Neural crest cell (in vitro differentiated cells): Measurements from ENCODE around the gene DBN1. TPM values are rescaled to one million over a fixed set of nuclear protein-coding genes. Genes with fewer than 3 reads are reported as not detected.

ENCODE experiments used
- DNase-seq: peaks from one replicate; pipeline ENCODE4 v3.0.0; 2021; ENCODE audit warnings: low read depth, mixed read lengths, low spot score
- H3K27ac Mint-ChIP-seq: one replicate; pipeline ENCODE4 v1.8.0; 2021; ENCODE audit warnings: mild to moderate bottlenecking, mixed read lengths; ENCODE audit not compliant: unreplicated experiment
- H3K27me3 Mint-ChIP-seq: 2 replicates; pipeline ENCODE4 v1.8.0; 2021; ENCODE audit warnings: low read depth, mild to moderate bottlenecking, mixed read lengths
- H3K36me3 Mint-ChIP-seq: 2 replicates; pipeline ENCODE4 v1.8.0; 2021; ENCODE audit warnings: low read depth, mild to moderate bottlenecking, mixed read lengths
- H3K4me1 Mint-ChIP-seq: 2 replicates; pipeline ENCODE4 v1.8.0; 2021; ENCODE audit warnings: mixed read lengths
- H3K4me3 Mint-ChIP-seq: one replicate; pipeline ENCODE4 v1.8.0; 2021; ENCODE audit warnings: mild to moderate bottlenecking, mixed read lengths
- H3K9me3 Mint-ChIP-seq: 2 replicates; pipeline ENCODE4 v1.8.0; 2021; ENCODE audit warnings: mixed read lengths
- total RNA-seq: library from RNA; stranded (reverse); gene quantifications from 2 replicates; pipeline ENCODE4 v1.2.1, GENCODE V29; 2021
- TF ChIP-seq, protein P1 (sequence below): fragments of 200-600 bp; sonication (generic); conservative IDR thresholded peaks from 2 replicates; pipeline ENCODE4 v1.5.0; 2021; ENCODE audit warnings: antibody characterized with exemption, mild to moderate bottlenecking

Gene DBN1
- total RNA-seq, 1 donor from 2014 or later = 410 TPM

- Mint-ChIP-seq H3K27ac (no peak overlapping the region), H3K4me1 (peaks cover 16% of the 10 kb centered on the region), H3K9me3 (no peaks in the 10 kb centered on the region), H3K4me3 (peak overlapping the region; percentile 42), H3K27me3 (peaks cover 14% of the 10 kb centered on the region), H3K36me3 (peaks cover 9% of the 10 kb centered on the region)
- TF ChIP-seq, protein P1, sequence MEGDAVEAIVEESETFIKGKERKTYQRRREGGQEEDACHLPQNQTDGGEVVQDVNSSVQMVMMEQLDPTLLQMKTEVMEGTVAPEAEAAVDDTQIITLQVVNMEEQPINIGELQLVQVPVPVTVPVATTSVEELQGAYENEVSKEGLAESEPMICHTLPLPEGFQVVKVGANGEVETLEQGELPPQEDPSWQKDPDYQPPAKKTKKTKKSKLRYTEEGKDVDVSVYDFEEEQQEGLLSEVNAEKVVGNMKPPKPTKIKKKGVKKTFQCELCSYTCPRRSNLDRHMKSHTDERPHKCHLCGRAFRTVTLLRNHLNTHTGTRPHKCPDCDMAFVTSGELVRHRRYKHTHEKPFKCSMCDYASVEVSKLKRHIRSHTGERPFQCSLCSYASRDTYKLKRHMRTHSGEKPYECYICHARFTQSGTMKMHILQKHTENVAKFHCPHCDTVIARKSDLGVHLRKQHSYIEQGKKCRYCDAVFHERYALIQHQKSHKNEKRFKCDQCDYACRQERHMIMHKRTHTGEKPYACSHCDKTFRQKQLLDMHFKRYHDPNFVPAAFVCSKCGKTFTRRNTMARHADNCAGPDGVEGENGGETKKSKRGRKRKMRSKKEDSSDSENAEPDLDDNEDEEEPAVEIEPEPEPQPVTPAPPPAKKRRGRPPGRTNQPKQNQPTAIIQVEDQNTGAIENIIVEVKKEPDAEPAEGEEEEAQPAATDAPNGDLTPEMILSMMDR = no peak
- no peak for DNase-seq
These were observed 33.0 kb downstream of the DBN1 start for GRCh38 chr5:177440211-177440989.

DNA sequence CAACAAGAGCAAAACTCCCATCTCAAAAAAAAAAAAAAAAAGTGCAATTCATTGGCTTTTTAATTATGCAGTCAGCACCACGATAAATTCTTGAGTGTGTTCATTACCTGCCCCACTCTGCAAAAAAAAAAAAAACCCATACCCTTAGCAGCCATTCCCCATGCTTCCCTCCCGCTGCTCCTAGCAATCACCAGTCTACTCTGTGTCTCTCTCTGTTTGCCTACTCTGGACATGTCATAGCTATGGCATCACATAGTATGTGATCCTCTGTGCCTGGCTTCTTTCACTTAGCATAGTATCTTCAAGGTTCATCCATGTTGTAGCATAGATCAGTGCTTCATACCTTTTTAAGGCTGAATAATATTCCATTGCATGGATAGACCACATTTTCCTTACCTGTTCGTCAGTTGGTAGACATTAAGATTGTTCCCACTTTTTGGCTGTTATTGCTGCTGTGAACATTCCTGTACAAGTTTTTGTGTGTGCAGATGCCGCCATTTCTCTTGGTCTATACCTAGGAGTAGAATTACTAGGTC lies 33.8 kb downstream of the DBN1 start:
- Mint-ChIP-seq H3K36me3 (peaks cover 9% of the 10 kb centered on the region), H3K4me3 (peak overlapping the region; percentile 42), H3K4me1 (peaks cover 7% of the 10 kb centered on the region), H3K9me3 (no peaks in the 10 kb centered on the region), H3K27ac (no peak overlapping the region), H3K27me3 (peaks cover 6% of the 10 kb centered on the region)
- no peak for DNase-seq
- TF ChIP-seq, protein P1 = no peak

DNA sequence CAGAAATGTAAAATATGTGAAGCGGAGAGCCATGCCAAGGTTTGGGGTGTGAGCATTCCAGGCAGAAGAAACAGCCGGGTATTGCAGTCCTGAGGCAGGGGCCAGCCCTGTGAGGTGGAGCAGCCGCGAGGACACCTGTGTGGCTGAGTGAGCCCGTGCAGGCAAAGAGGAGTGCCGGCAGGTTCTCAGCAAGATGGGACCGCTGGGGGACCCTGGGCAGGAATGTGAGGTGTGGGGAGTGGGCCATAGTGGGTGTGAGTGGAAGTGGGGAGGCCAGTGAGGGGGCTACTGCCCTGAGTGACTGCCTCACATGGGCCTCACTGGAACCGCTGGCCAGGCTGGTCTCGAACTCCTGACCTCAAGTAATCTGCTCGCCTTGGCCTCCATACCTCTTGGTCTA lies 35.0 kb downstream of the DBN1 start:
- DNase-seq = no peak
- Mint-ChIP-seq H3K27me3 (peaks cover 4% of the 10 kb centered on the region), H3K36me3 (peaks cover 9% of the 10 kb centered on the region), H3K27ac (no peak overlapping the region), H3K4me1 (peaks cover 4% of the 10 kb centered on the region), H3K4me3 (peak overlapping the region; percentile 71), H3K9me3 (no peaks in the 10 kb centered on the region)
- TF ChIP-seq, protein P1 = no peak

GRCh38 chr5:177437623-177438022 lies 35.8 kb downstream of the DBN1 start:
- no peak overlapping the region for H3K27ac Mint-ChIP-seq
- peaks cover 4% of the 10 kb centered on the region for H3K27me3 Mint-ChIP-seq
- DNase-seq = no peak
- no peaks in the 10 kb centered on the region for H3K9me3 Mint-ChIP-seq
- H3K4me1 Mint-ChIP-seq = peaks cover 4% of the 10 kb centered on the region
- TF ChIP-seq, protein P1 = no peak
- H3K4me3 Mint-ChIP-seq = peak overlapping the region; percentile 28
- H3K36me3 Mint-ChIP-seq = peaks cover 9% of the 10 kb centered on the region

- TF ChIP-seq, protein P1 = no peak
- no peak overlapping the region for H3K27ac Mint-ChIP-seq
- DNase-seq = no peak
- no peaks in the 10 kb centered on the region for H3K4me1 Mint-ChIP-seq
- H3K36me3 Mint-ChIP-seq = peaks cover 9% of the 10 kb centered on the region
- no peak overlapping the region for H3K4me3 Mint-ChIP-seq
- no peaks in the 10 kb centered on the region for H3K27me3 Mint-ChIP-seq
- H3K9me3 Mint-ChIP-seq = no peaks in the 10 kb centered on the region
These were observed 37.4 kb downstream of the DBN1 start for GRCh38 chr5:177435847-177436536.
